DMS53 treated with DMSO at 0.1 percent for 48 hours (cell line): ENCODE results near the gene ARHGAP44.

Experiments used
- DNase-seq: peaks from one replicate; lab custom pipeline; 2025; ENCODE audit not compliant: unreplicated experiment; lab: John Stamatoyannopoulos, UW

The ARHGAP44 gene

GRCh38 chr17:13016881-13017654 is 227.8 kb downstream of the ARHGAP44 start:
- no peak for DNase-seq

GRCh38 chr17:13017655-13018459 is 228.6 kb downstream of the ARHGAP44 start, which contains the start of gene ELAC2:
Gene ELAC2 (minus strand): TSS chr17:13018027. CDS start chr17:13017947, 80 bp downstream.
- DNase-seq, result peak; percentile 79

- peak; percentile 2 for DNase-seq
Observed at GRCh38 chr17:13024016-13024415, 234.7 kb downstream of the ARHGAP44 start.

DNA sequence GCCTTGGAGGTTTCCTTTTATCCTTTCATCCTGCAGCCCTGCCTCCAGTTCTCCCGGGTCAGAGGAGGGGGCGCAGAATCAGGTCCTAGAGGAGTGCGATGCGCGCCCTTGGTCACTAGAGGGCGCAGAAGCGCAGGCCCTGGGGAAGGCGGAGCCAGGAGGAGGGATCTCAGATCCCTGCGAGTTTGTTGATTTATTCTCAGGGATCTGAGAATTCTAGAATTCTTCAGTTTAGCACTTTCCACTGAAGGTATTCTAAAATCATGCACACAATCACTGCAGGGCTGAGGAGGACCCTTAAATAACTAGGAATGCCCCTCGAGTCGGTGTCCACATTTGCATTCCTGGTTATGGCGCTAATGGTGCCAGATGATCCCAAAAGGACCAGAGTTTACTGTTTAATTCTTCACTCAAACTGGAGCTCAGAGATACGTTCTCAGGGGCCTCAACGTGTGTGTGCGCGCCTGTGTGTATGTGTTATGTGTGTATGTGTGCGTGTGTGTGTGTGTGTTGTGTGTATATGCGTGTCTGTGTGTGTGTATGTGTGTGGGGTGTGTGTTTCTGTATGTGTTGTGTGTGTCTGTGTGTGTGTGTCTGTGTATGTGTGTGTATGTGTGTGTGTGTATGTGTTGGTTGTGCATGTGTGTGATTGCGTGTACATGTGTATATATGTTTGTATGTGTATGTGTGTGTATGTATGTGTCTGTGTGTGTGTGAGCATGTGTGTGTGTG is 235.4 kb downstream of the ARHGAP44 start:
- no peak for DNase-seq

GRCh38 chr17:13025258-13025627 is 235.9 kb downstream of the ARHGAP44 start:
- DNase-seq, result no peak

DNA sequence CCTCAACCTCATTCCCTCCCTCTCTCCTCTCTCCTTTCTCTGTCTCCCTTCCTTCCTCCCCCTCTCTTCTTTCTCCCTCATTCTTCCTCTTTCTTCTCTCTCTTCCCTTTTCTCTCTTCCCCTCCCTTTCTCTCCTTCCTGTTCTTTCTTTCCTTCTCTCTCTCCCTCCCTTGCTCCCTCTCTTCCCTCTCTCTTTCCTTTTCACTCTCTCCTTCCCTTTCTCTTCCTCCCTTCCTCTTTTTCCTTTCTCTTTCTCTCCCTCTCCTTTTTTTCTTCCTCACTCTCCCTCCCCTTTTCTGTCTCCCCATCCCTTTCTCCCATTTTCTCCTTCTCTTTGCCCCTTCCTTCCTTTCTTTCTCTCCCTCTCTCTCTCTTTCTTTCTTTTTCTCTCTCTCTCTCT is 236.4 kb downstream of the ARHGAP44 start:
- DNase-seq, result no peak

GRCh38 chr17:13027246-13027645 is 237.9 kb downstream of the ARHGAP44 start:
- DNase-seq, result no peak

DNA sequence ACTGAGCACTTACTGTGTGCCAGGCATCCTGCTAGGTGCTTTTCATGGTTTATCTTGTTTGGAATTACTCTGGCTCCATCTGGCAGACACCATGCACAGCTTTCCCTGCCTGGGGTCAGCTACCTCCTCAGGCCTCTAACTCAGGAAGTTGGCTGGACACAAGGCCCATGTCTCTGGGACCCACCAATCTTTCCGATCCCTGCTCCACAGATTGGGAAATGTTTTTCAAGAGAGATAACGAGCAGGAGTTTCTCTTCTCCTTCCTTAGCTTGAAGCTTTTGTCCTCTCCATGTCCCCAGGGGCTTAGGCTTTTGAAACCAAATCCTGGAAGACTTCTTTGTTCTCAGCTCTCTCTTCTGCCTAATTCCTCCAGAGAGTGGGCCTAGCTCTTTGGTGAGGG is 240.0 kb downstream of the ARHGAP44 start:
- no peak for DNase-seq

DNA sequence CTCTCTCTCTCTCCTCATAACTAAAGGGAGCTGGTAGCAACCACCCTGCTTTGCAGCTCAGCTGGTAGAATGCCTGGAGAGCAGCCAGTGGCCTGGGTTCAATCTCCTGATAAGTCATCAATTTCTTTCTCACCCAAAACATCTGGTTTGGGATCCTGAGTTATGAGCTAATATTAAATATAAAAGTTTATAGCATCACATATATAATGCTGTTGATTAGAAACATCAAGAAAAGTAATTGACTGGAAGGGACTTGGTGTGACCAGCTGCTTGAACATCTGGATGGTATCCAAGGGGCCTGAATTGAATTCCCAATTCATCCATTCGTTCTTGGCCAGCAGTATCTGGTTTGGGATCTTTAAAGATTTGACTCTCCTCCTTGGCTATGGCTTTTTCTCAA is 240.8 kb downstream of the ARHGAP44 start:
- no peak for DNase-seq

- DNase-seq, result no peak
Observed at GRCh38 chr17:13030459-13031300, 241.4 kb downstream of the ARHGAP44 start.

GRCh38 chr17:13031718-13032350 is 242.5 kb downstream of the ARHGAP44 start:
- no peak for DNase-seq

GRCh38 chr17:13035420-13035819 is 246.1 kb downstream of the ARHGAP44 start:
- no peak for DNase-seq

GRCh38 chr17:13036751-13037150 is 247.5 kb downstream of the ARHGAP44 start:
- no peak for DNase-seq

GRCh38 chr17:13038931-13039665 is 249.8 kb downstream of the ARHGAP44 start:
- no peak for DNase-seq
